Measurements from ENCODE around the gene SLIT3. TPM values are rescaled to one million over a fixed set of nuclear protein-coding genes. Genes with fewer than 3 reads are reported as not detected.

The SLIT3 gene
- total RNA-seq, 6 donors from 2014 or later: 10.8 to 57.3 (median 32.2) TPM

DNA sequence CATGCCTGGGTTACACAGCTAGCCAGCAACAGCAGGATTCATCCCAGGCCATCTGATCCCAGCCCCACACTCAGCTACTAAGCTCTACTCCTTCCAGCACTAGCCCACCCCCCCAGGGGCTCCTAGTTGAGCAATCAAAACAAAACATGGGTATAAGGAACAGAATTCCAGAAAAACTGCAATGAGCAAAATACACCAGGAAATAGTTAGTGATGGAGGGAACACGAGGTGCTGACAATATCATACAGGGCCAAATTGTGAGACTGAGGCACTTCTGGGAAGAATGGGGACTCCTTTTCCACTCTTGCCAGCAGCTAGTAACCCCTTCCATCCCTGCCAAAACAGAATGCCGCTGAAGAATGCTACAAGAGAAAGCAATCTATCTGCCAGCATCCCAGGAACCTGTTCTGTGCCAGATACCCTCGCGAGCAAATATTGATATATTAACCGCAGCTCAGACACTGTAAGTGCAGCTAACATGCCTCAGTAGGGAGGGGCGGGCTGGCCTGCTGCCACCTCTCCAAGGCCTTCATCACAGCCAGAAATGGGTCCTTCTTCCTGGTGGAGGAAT, 161.4 kb downstream of the SLIT3 start:
- WGBS, 2 donors: 29 to 45% methylated on average over 4 to 6 of the region's 6 CpGs
- TF ChIP-seq POLR2A (IDR thresholded peaks at IDR 0.05) (no peak), POLR2AphosphoS5 (IDR thresholded peaks at IDR 0.05) (no peak)
- TF ChIP-seq, protein P1, sequence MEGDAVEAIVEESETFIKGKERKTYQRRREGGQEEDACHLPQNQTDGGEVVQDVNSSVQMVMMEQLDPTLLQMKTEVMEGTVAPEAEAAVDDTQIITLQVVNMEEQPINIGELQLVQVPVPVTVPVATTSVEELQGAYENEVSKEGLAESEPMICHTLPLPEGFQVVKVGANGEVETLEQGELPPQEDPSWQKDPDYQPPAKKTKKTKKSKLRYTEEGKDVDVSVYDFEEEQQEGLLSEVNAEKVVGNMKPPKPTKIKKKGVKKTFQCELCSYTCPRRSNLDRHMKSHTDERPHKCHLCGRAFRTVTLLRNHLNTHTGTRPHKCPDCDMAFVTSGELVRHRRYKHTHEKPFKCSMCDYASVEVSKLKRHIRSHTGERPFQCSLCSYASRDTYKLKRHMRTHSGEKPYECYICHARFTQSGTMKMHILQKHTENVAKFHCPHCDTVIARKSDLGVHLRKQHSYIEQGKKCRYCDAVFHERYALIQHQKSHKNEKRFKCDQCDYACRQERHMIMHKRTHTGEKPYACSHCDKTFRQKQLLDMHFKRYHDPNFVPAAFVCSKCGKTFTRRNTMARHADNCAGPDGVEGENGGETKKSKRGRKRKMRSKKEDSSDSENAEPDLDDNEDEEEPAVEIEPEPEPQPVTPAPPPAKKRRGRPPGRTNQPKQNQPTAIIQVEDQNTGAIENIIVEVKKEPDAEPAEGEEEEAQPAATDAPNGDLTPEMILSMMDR (IDR thresholded peaks at IDR 0.05): no peak
- H3K27ac ChIP-seq: no peak overlapping the region

DNA sequence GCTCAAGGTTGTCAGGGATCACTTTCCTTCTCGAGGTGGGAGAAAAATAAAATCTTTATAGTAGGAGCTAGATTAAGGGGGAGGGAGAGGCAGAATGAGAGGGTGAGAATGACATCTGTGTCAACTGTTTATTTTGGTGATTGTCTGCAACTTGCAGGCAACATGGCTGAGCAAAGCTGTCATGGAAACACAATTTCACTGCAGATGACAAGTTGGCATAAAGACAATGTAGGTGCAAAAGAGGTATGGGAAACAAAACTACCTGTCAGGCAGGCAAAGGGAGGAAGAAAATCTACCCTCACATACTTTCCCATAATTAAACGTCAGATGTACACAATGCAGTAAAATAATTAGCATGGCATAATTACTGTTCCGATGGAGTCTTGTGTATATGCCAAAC, 167.4 kb downstream of the SLIT3 start:
- no peak overlapping the region for H3K4me3 ChIP-seq
- H3K4me1 ChIP-seq: peaks cover 0 to 5% (median 2%) of the 10 kb centered on the region in 4 donors
- no peak overlapping the region for H3K27ac ChIP-seq
- ATAC-seq (ENCODE audit: low FRiP score in 2 of 2): no peak
- no peaks in the 10 kb centered on the region for H3K9me3 ChIP-seq
- WGBS, 2 donors: 68 to 69% methylated on average over 3 of the region's 3 CpGs
- TF ChIP-seq, protein P1 (IDR thresholded peaks at IDR 0.05): no peak
- no peak for TF ChIP-seq POLR2AphosphoS5 (IDR thresholded peaks at IDR 0.05)
- DNase-seq: no peak
- no peaks in the 10 kb centered on the region for H3K27me3 ChIP-seq
- no peaks in the 10 kb centered on the region for H3K36me3 ChIP-seq

More for the DNA sequence above, 161.4 kb downstream of the SLIT3 start:
- Histone ChIP-seq H3K4me1 (peaks cover 0 to 10% (median 8%) of the 10 kb centered on the region in 4 donors), H3K27me3 (no peaks in the 10 kb centered on the region), H3K9me3 (no peaks in the 10 kb centered on the region), H3K4me3 (no peak overlapping the region), H3K36me3 (no peaks in the 10 kb centered on the region)
- DNase-seq: peak; percentile 79 to 89
- peak; percentile 53 to 82 for ATAC-seq (ENCODE audit: low FRiP score in 2 of 2)

DNA sequence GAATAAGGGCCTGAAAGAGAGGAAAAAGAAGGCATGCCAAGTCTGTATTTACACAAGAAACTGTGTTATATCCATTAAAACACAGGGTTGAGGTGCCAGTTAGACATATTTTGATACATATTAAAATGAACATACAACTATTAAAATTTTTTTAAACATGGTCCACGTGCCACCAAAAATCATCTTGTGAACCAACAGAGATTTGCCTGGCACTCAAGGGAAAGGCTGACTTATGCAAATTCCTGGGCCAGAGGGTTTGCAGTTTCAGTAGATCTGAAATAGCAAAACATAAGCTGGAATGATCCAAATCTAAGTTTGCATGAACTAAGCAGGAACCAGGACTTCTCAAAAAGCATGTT, 168.7 kb downstream of the SLIT3 start:
- Histone ChIP-seq H3K36me3 (no peaks in the 10 kb centered on the region), H3K27me3 (no peaks in the 10 kb centered on the region), H3K27ac (no peak overlapping the region), H3K4me3 (no peak overlapping the region), H3K4me1 (peaks cover 0 to 5% (median 2%) of the 10 kb centered on the region in 4 donors), H3K9me3 (no peaks in the 10 kb centered on the region)
- TF ChIP-seq POLR2AphosphoS5 (IDR thresholded peaks at IDR 0.05) (no peak), EP300 (IDR thresholded peaks at IDR 0.05) (no peak), POLR2A (IDR thresholded peaks at IDR 0.05) (no peak)
- TF ChIP-seq, protein P1 (IDR thresholded peaks at IDR 0.05): no peak
- no peak for DNase-seq
- no peak for ATAC-seq (ENCODE audit: low FRiP score in 2 of 2)
- 44 to 45% methylated on average over 1 of the region's 1 CpG for WGBS, 2 donors

DNA sequence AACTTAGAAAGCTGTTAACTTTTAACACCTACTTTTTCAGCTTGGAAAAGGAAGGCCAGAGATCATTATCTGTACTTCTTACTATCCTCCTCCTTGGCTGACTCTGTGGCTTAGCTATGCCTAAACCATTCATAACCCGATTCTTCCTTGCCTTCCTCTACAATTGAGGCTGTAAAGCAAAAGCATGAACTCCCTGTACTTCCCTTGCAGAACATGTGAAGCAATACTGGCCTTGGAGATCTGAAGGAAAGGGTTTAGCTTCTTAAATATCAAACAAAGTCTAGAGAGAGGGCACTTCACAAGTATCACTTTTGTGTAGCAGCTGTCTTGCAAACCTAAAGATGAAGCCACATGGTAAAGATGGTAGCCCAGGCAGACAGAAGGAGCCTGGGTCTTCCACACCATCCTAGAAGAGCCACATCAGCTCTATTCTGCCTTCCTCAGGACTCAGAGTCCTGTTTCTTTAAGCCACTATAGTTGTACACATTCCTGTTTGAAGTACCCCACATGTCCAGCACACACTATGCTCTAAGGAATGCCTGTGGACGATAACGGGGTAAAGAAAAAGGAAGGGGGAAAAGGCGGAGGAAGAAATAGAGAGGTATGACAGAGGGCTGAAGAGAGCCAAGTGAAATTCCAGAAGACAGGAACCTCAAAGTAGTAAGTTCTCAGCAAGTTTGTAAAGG, 169.2 kb downstream of the SLIT3 start:
- WGBS, 2 donors: 42 to 43% methylated on average over 4 of the region's 4 CpGs
- Histone ChIP-seq H3K27ac (no peak overlapping the region), H3K27me3 (no peaks in the 10 kb centered on the region), H3K36me3 (no peaks in the 10 kb centered on the region), H3K9me3 (no peaks in the 10 kb centered on the region), H3K4me3 (no peak overlapping the region), H3K4me1 (peaks cover 0 to 5% (median 2%) of the 10 kb centered on the region in 4 donors)
- ATAC-seq (ENCODE audit: low FRiP score in 2 of 2) (peak; percentile 48 to 63), DNase-seq (no peak)
- TF ChIP-seq, protein P1 (IDR thresholded peaks at IDR 0.05): no peak
- no peak for TF ChIP-seq EP300 (IDR thresholded peaks at IDR 0.05)
- TF ChIP-seq POLR2AphosphoS5 (IDR thresholded peaks at IDR 0.05): no peak
- no peak for TF ChIP-seq POLR2A (IDR thresholded peaks at IDR 0.05)

DNA sequence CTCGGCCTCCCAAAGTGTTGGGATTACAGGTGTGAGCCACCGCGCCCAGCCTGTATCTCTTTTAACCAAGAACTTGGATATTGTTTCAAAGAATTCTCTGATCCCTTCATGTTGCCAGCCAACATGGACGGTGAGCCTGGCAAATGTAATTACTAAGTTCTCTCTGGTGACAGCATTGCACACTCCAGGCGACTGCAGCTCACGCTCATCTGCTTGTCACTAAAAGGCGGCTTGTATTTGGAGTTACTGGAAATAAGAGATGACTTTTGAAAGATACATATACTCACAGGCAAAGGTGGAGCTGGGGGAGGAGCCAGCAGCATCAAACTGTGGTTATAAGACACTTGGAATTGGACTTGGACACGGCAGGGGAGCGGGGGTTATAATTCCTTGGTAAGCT, 172.3 kb downstream of the SLIT3 start:
- DNase-seq: no peak

More for the DNA sequence above, 172.3 kb downstream of the SLIT3 start:
- no peaks in the 10 kb centered on the region for H3K27me3 ChIP-seq
- H3K4me3 ChIP-seq: no peak overlapping the region
- H3K4me1 ChIP-seq: peaks cover 0 to 7% (median 2%) of the 10 kb centered on the region in 4 donors
- WGBS, 2 donors: 93 to 94% methylated on average over 9 of the region's 9 CpGs
- TF ChIP-seq POLR2A (IDR thresholded peaks at IDR 0.05) (no peak), EP300 (IDR thresholded peaks at IDR 0.05) (no peak), POLR2AphosphoS5 (IDR thresholded peaks at IDR 0.05) (no peak)
- TF ChIP-seq, protein P1 (IDR thresholded peaks at IDR 0.05): no peak
- H3K27ac ChIP-seq: no peak overlapping the region
- no peaks in the 10 kb centered on the region for H3K9me3 ChIP-seq
- H3K36me3 ChIP-seq: no peaks in the 10 kb centered on the region
- ATAC-seq (ENCODE audit: low FRiP score in 2 of 2): no peak
